ENCODE results near the gene NATD1.

DNA sequence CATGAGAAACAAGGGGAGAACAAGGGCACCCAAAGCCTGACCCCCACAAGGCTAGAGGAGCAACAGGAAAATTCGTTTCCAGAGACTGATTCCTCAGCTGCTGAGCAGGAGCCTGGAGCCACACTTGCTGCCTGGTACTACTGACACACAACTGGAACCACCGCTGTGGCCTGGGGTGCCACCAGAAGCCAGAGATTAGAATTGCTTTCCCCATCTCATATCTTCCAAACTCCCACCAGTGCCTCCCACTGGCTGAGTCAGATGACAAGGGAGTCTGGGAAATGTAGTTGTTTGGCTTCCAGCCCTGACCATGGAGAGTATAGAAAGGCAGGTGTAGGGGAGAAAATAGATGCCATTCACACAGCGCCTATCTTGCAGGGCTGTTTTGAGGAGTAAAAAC lies 35.1 kb downstream of the NATD1 start:
- TF ChIP-seq, protein P1, sequence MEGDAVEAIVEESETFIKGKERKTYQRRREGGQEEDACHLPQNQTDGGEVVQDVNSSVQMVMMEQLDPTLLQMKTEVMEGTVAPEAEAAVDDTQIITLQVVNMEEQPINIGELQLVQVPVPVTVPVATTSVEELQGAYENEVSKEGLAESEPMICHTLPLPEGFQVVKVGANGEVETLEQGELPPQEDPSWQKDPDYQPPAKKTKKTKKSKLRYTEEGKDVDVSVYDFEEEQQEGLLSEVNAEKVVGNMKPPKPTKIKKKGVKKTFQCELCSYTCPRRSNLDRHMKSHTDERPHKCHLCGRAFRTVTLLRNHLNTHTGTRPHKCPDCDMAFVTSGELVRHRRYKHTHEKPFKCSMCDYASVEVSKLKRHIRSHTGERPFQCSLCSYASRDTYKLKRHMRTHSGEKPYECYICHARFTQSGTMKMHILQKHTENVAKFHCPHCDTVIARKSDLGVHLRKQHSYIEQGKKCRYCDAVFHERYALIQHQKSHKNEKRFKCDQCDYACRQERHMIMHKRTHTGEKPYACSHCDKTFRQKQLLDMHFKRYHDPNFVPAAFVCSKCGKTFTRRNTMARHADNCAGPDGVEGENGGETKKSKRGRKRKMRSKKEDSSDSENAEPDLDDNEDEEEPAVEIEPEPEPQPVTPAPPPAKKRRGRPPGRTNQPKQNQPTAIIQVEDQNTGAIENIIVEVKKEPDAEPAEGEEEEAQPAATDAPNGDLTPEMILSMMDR (conservative IDR thresholded peaks at IDR 0.05; ENCODE audit: low read length), result peak; percentile 15; the same call in 1 of the 2 replicates
- TF ChIP-seq EZH2phosphoT487 (IDR thresholded peaks at IDR 0.05; ENCODE audit: borderline replicate concordance), result no peak
